Lung (tissue), 12 donors: ENCODE results near the gene RASGRF2. TPM values are rescaled to one million over a fixed set of nuclear protein-coding genes. Genes with fewer than 3 reads are reported as not detected.

Experiments
- ATAC-seq: fragments of 200-7000 bp; cut with Tn5 transposase; one replicate; pipeline ENCODE4 v1.9.1; 2020; ENCODE audit warnings: moderate number of reproducible peaks; ENCODE audit not compliant: insufficient read depth, low FRiP score
- DNase-seq, 3 donors: peaks; one replicate each; pipeline ENCODE4 v3.0.0-alpha.2; 2013 to 2017
- H3K27ac ChIP-seq, 2 donors: one replicate each; pipeline ENCODE4 v1.5.1; 2013; ENCODE audit warnings: mild to moderate bottlenecking in 2 of 2, moderate library complexity in 2 of 2, control low read depth in 1 of 2, inconsistent platforms in 1 of 2, low read depth in 1 of 2, low read length in 1 of 2
- H3K27me3 ChIP-seq, 3 donors: one replicate each; pipeline ENCODE4 v1.5.1; 2013; ENCODE audit warnings: low read length in 2 of 3; ENCODE audit not compliant: control insufficient read depth in 3 of 3, insufficient read depth in 3 of 3
- H3K36me3 ChIP-seq, 4 donors: one replicate each; pipeline ENCODE4 v1.5.1; 2013; ENCODE audit warnings: low read length in 4 of 4, mild to moderate bottlenecking in 1 of 4, moderate library complexity in 1 of 4; ENCODE audit not compliant: control insufficient read depth in 4 of 4, insufficient read depth in 4 of 4
- H3K4me1 ChIP-seq, 5 donors: one replicate each; pipeline ENCODE4 v1.5.1; 2013; ENCODE audit warnings: low read length in 5 of 5, mild to moderate bottlenecking in 2 of 5, moderate library complexity in 1 of 5; ENCODE audit not compliant: control insufficient read depth in 5 of 5, insufficient read depth in 5 of 5
- H3K4me3 ChIP-seq: one replicate; pipeline ENCODE4 v1.5.1; 2013; ENCODE audit warnings: mild to moderate bottlenecking, control low read depth, moderate library complexity
- H3K9ac ChIP-seq, 2 donors: one replicate each; pipeline ENCODE4 v1.5.1; 2013; ENCODE audit warnings: low read length in 2 of 2, control low read depth in 1 of 2; ENCODE audit not compliant: insufficient read depth in 1 of 2
- H3K9me3 ChIP-seq, 4 donors: one replicate each; pipeline ENCODE4 v1.5.1; 2013; ENCODE audit warnings: low read length in 3 of 4, mild to moderate bottlenecking in 1 of 4, moderate library complexity in 1 of 4; ENCODE audit not compliant: control insufficient read depth in 4 of 4, insufficient read depth in 3 of 4
- CTCF ChIP-seq: IDR thresholded peaks from 2 replicates; pipeline ENCODE4 v1.5.1; 2012; ENCODE audit warnings: mild to moderate bottlenecking; ENCODE audit errors: control extremely low read depth, extremely low read depth
- WGBS, 2 donors: extraction: QIAGEN DNeasy Blood & Tissue Kit; methylation state at CpG; one replicate each; pipeline ENCODE4 v1.1.7; 2013; 5-methylcytosine and 5-hydroxymethylcytosine counted together
- polyA plus RNA-seq, 2 donors: library from polyadenylated mRNA; stranded (reverse); fragments of 200-250 nt; gene quantifications; one replicate each; pipeline ENCODE4 v1.2.1, GENCODE V29; 2013
- total RNA-seq, 2 donors: library from RNA; depleted of rRNA in 1 of 2; stranded (reverse); fragments of >200 nt in 1 of 2; gene quantifications; one replicate each; pipeline ENCODE4 v1.2.1, GENCODE V29; 2014 to 2021
- donor health status: control.
- donor health status: control.
- donor health status: Bipolar disorder and iron deficiency.
- donor health status: healthy.
- donor health status: DM: yes; HTN: yes; CAD: no.

Gene RASGRF2
- total and polyA plus RNA-seq, 4 donors: 1.0 to 12.0 (median 2.7) TPM

GRCh38 chr5:81242906-81243436 lies 282.8 kb downstream of the RASGRF2 start:
- H3K9ac ChIP-seq: no peak overlapping the region
- ATAC-seq: no peak
- H3K4me1 ChIP-seq: peaks cover 0 to 35% (median 0%) of the 10 kb centered on the region in 5 donors
- WGBS, 2 donors: 81 to 82% methylated on average over 4 of the region's 4 CpGs
- peak overlapping the region in 1 of 2 donors; percentile 71 for H3K27ac ChIP-seq
- H3K27me3 ChIP-seq: no peaks in the 10 kb centered on the region
- no peaks in the 10 kb centered on the region for H3K9me3 ChIP-seq
- TF ChIP-seq CTCF: no peak
- H3K36me3 ChIP-seq: peaks cover 0 to 3% (median 0%) of the 10 kb centered on the region in 4 donors
- DNase-seq: no peak
- H3K4me3 ChIP-seq: no peak overlapping the region

GRCh38 chr5:81244451-81244850 lies 284.3 kb downstream of the RASGRF2 start:
- no peak overlapping the region for H3K4me3 ChIP-seq
- 89 to 90% methylated on average over 4 of the region's 4 CpGs for WGBS, 2 donors
- no peaks in the 10 kb centered on the region for H3K9me3 ChIP-seq
- peak overlapping the region in 1 of 2 donors; percentile 79 for H3K27ac ChIP-seq
- no peak for DNase-seq
- H3K27me3 ChIP-seq: no peaks in the 10 kb centered on the region
- ATAC-seq: no peak
- no peak overlapping the region for H3K9ac ChIP-seq
- no peaks in the 10 kb centered on the region for H3K36me3 ChIP-seq
- peaks cover 0 to 45% (median 0%) of the 10 kb centered on the region in 5 donors for H3K4me1 ChIP-seq
- no peak for TF ChIP-seq CTCF

GRCh38 chr5:81245871-81246235 lies 285.7 kb downstream of the RASGRF2 start:
- no peak for ATAC-seq
- WGBS, 2 donors: 91 to 93% methylated on average over 5 of the region's 5 CpGs
- Histone ChIP-seq H3K27ac (peak overlapping the region in 1 of 2 donors; percentile 54), H3K9ac (no peak overlapping the region), H3K4me3 (no peak overlapping the region), H3K9me3 (peaks cover 0 to 2% (median 0%) of the 10 kb centered on the region in 4 donors), H3K4me1 (peaks cover 0 to 44% (median 0%) of the 10 kb centered on the region in 5 donors), H3K36me3 (peaks cover 0 to 7% (median 3%) of the 10 kb centered on the region in 4 donors), H3K27me3 (no peaks in the 10 kb centered on the region)
- no peak for TF ChIP-seq CTCF
- no peak for DNase-seq

- no peak overlapping the region for H3K4me3 ChIP-seq
Measured at GRCh38 chr5:81246697-81247096, 286.5 kb downstream of the RASGRF2 start.

More at GRCh38 chr5:81246697-81247096, 286.5 kb downstream of the RASGRF2 start:
- Histone ChIP-seq H3K27me3 (no peaks in the 10 kb centered on the region), H3K9me3 (peaks cover 0 to 2% (median 0%) of the 10 kb centered on the region in 4 donors), H3K36me3 (peaks cover 0 to 7% (median 4%) of the 10 kb centered on the region in 4 donors), H3K9ac (no peak overlapping the region), H3K4me1 (peaks cover 0 to 42% (median 0%) of the 10 kb centered on the region in 5 donors), H3K27ac (peak overlapping the region in 1 of 2 donors; percentile 54)
- DNase-seq (no peak), ATAC-seq (no peak)
- whole genome bisulfite sequencing, 2 donors: 94 to 98% methylated on average over 6 of the region's 6 CpGs
- TF ChIP-seq CTCF: no peak
